ENCODE measurements around the gene ARMC7.

Gene ARMC7

GRCh38 chr17:75078284-75079022 is 31.3 kb upstream of the ARMC7 start:
- DNase-seq, result no peak

- DNase-seq, result no peak
These were observed 30.8 kb upstream of the ARMC7 start for GRCh38 chr17:75079023-75079373.

- no peak for DNase-seq
These were observed 27.9 kb upstream of the ARMC7 start for GRCh38 chr17:75081611-75082540.

GRCh38 chr17:75082683-75083082 is 27.1 kb upstream of the ARMC7 start:
- no peak for DNase-seq

GRCh38 chr17:75084039-75084660 is 25.6 kb upstream of the ARMC7 start:
- no peak for DNase-seq

- no peak for DNase-seq
These were observed 23.1 kb upstream of the ARMC7 start for GRCh38 chr17:75086496-75087181.

GRCh38 chr17:75087182-75087557 is 22.6 kb upstream of the ARMC7 start:
- no peak for DNase-seq

GRCh38 chr17:75087558-75088453 is 22.0 kb upstream of the ARMC7 start, which contains the start of gene SLC16A5:
SLC16A5 (plus strand) TSS chr17:75087954; CDS start chr17:75093637, 5,683 bp downstream.
- no peak for DNase-seq

- DNase-seq, result no peak
These were observed 21.0 kb upstream of the ARMC7 start for GRCh38 chr17:75088465-75089417.

- no peak for DNase-seq
These were observed 18.6 kb upstream of the ARMC7 start for GRCh38 chr17:75090871-75091854.

GRCh38 chr17:75091855-75092327 is 17.9 kb upstream of the ARMC7 start:
- DNase-seq, result no peak

GRCh38 chr17:75093548-75094158 is 16.1 kb upstream of the ARMC7 start:
- no peak for DNase-seq

- DNase-seq, result no peak
These were observed 14.8 kb upstream of the ARMC7 start for GRCh38 chr17:75094871-75095399.

GRCh38 chr17:75096082-75096625 is 13.6 kb upstream of the ARMC7 start:
- DNase-seq, result no peak

- no peak for DNase-seq
These were observed 11.9 kb upstream of the ARMC7 start for GRCh38 chr17:75097865-75098264.

GRCh38 chr17:75098861-75099260 is 10.9 kb upstream of the ARMC7 start:
- no peak for DNase-seq

- no peak for DNase-seq
These were observed 9.7 kb upstream of the ARMC7 start for GRCh38 chr17:75099881-75100595.

All from GOT3 (cell line).